Measurements from ENCODE around the gene CADM1.

- TF ChIP-seq CTCF (IDR thresholded peaks at IDR 0.05; ENCODE audit: low read depth, low read length, poor library complexity, severe bottlenecking) (no peak), EZH2phosphoT487 (IDR thresholded peaks at IDR 0.05; ENCODE audit: borderline replicate concordance, low read length) (no peak)
Observed at GRCh38 chr11:115238086-115238485, 266.1 kb downstream of the CADM1 start.
